Measurements from ENCODE around the gene RGS10.

Gene RGS10

GRCh38 chr10:119517235-119518141, 25.0 kb downstream of the RGS10 start:
- DNase-seq = peak; percentile 84

GRCh38 chr10:119516381-119517234, 25.9 kb downstream of the RGS10 start:
- DNase-seq = peak; percentile 95

- DNase-seq = no peak
Measured at GRCh38 chr10:119515511-119516045, 26.9 kb downstream of the RGS10 start.

- DNase-seq = no peak
Measured at GRCh38 chr10:119514819-119515218, 27.7 kb downstream of the RGS10 start.

GRCh38 chr10:119511828-119512515, 30.5 kb downstream of the RGS10 start:
- no peak for DNase-seq

- no peak for DNase-seq
Measured at GRCh38 chr10:119509909-119510451, 32.5 kb downstream of the RGS10 start.

GRCh38 chr10:119507115-119507514, 35.4 kb downstream of the RGS10 start:
- no peak for DNase-seq

GRCh38 chr10:119505588-119506315, 36.8 kb downstream of the RGS10 start:
- no peak for DNase-seq

- DNase-seq = no peak
Measured at GRCh38 chr10:119505131-119505551, 37.4 kb downstream of the RGS10 start.

- no peak for DNase-seq
Measured at GRCh38 chr10:119504651-119505050, 37.9 kb downstream of the RGS10 start.

GRCh38 chr10:119503821-119504220, 38.7 kb downstream of the RGS10 start:
- DNase-seq = no peak

GRCh38 chr10:119502618-119503155, 39.8 kb downstream of the RGS10 start:
- no peak for DNase-seq

GRCh38 chr10:119502209-119502608, 40.3 kb downstream of the RGS10 start:
- no peak for DNase-seq

- no peak for DNase-seq
Measured at GRCh38 chr10:119501690-119502089, 40.8 kb downstream of the RGS10 start.

- DNase-seq = no peak
Measured at GRCh38 chr10:119500821-119501220, 41.7 kb downstream of the RGS10 start.

GRCh38 chr10:119500123-119500795, 42.3 kb downstream of the RGS10 start:
- no peak for DNase-seq

GRCh38 chr10:119499677-119500002, 42.9 kb downstream of the RGS10 start:
- no peak for DNase-seq

GRCh38 chr10:119498889-119499676, 43.4 kb downstream of the RGS10 start:
- no peak for DNase-seq

GRCh38 chr10:119497243-119497642, 45.3 kb downstream of the RGS10 start:
- no peak for DNase-seq

GRCh38 chr10:119496273-119496672, 46.2 kb downstream of the RGS10 start:
- no peak for DNase-seq
